ENCODE results near the gene OR51I1. TPM values are rescaled to one million over a fixed set of nuclear protein-coding genes. Genes with fewer than 3 reads are reported as not detected.

The OR51I1 gene
- total and polyA plus RNA-seq, 2 experiments from 2014 or later: not detected

DNA sequence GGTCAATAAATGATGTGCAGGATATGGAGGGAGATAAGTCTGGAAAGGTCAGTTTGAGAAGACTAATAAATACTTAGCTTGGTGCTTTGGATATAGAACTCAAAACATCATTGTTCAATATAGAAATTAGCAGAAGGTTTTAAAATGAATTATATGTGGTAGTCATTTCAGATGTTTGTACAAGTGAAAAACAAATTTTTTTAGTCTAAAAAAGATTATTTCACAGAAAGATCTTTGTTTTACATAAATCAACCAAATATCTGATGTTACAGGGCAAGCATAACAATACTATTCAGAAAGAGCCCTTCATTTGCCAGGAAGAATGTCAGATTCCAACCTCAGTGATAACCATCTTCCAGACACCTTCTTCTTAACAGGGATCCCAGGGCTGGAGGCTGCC, 47.1 kb upstream of the OR51I1 start, which contains the start of gene OR52D1:
Gene OR52D1, plus strand, starts transcription at position 301 of the 400 bp plus-strand sequence. Its CDS starts 22 bp downstream, at position 323.
- Histone ChIP-seq H2AFZ (no peak within 1 kb of the TSS), H3K27ac (no peak within 1 kb of the TSS), H3K79me2 (no peaks in the 10 kb centered on the region), H3K9me3 (ENCODE audit: low read depth) (no peaks in the 10 kb centered on the region), H3K36me3 (replicated peaks; ENCODE audit: insufficient read depth, low read depth) (no peaks in the 10 kb centered on the region), H3K9me2 (replicated peaks; ENCODE audit: insufficient read depth) (no peaks in the 10 kb centered on the region), H3K4me1 (ENCODE audit: insufficient read depth) (no peaks in the 10 kb centered on the region), H3K4me3 (no peak within 1 kb of the TSS), H3K27me3 (no peaks in the 10 kb centered on the region), H4K20me1 (ENCODE audit: insufficient read depth, poor library complexity, severe bottlenecking) (no peaks in the 10 kb centered on the region), H3K4me2 (no peak within 1 kb of the TSS)
- TF ChIP-seq EZH2 (IDR thresholded peaks at IDR 0.05; ENCODE audit: borderline replicate concordance): no peak
- TF ChIP-seq, protein P1, sequence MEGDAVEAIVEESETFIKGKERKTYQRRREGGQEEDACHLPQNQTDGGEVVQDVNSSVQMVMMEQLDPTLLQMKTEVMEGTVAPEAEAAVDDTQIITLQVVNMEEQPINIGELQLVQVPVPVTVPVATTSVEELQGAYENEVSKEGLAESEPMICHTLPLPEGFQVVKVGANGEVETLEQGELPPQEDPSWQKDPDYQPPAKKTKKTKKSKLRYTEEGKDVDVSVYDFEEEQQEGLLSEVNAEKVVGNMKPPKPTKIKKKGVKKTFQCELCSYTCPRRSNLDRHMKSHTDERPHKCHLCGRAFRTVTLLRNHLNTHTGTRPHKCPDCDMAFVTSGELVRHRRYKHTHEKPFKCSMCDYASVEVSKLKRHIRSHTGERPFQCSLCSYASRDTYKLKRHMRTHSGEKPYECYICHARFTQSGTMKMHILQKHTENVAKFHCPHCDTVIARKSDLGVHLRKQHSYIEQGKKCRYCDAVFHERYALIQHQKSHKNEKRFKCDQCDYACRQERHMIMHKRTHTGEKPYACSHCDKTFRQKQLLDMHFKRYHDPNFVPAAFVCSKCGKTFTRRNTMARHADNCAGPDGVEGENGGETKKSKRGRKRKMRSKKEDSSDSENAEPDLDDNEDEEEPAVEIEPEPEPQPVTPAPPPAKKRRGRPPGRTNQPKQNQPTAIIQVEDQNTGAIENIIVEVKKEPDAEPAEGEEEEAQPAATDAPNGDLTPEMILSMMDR (IDR thresholded peaks at IDR 0.05; ENCODE audit: poor library complexity): no peak
- no peak for TF ChIP-seq EZH2phosphoT487 (IDR thresholded peaks at IDR 0.05; ENCODE audit: low read depth, severe bottlenecking, unreplicated experiment)
- no peak for DNase-seq (ENCODE audit: low spot score)

DNA sequence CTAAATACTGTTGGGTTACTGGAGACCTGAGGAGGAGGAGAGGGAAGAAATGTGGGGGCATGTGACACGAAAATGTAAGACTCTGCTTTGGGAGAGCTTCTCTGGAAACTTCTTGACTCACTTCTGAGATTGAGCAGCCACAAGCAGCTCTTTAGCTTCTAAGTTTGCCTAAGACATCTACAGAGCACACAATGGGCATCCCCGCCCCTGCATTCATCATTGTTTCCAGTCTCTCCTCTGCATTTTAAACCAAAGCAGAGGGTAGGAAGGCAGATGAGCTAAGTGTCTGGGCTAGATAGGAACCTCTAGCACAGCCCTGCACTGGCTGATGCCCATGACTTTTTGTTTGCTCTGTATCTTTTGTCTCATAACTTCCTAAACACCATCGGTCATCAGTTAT, 45.1 kb upstream of the OR51I1 start:
- Histone ChIP-seq H3K27me3 (no peaks in the 10 kb centered on the region), H3K79me2 (no peaks in the 10 kb centered on the region), H3K4me1 (ENCODE audit: insufficient read depth) (no peaks in the 10 kb centered on the region), H3K27ac (no peak overlapping the region), H4K20me1 (ENCODE audit: insufficient read depth, poor library complexity, severe bottlenecking) (no peaks in the 10 kb centered on the region), H3K4me3 (no peak overlapping the region), H3K9me3 (ENCODE audit: low read depth) (no peaks in the 10 kb centered on the region), H3K36me3 (replicated peaks; ENCODE audit: insufficient read depth, low read depth) (no peaks in the 10 kb centered on the region), H3K9me2 (replicated peaks; ENCODE audit: insufficient read depth) (no peaks in the 10 kb centered on the region), H3K4me2 (no peak overlapping the region), H2AFZ (no peak overlapping the region)
- no peak for DNase-seq (ENCODE audit: low spot score)
- TF ChIP-seq EZH2phosphoT487 (IDR thresholded peaks at IDR 0.05; ENCODE audit: low read depth, severe bottlenecking, unreplicated experiment) (no peak), EZH2 (IDR thresholded peaks at IDR 0.05; ENCODE audit: borderline replicate concordance) (no peak)
- TF ChIP-seq, protein P1 (IDR thresholded peaks at IDR 0.05; ENCODE audit: poor library complexity): no peak
- WGBS (ENCODE audit: low lambda C conversion rate, missing lambda C conversion rate): 53% methylated on average over 3 of the region's 3 CpGs

- H3K36me3 ChIP-seq (replicated peaks; ENCODE audit: insufficient read depth, low read depth): no peaks in the 10 kb centered on the region
- H4K20me1 ChIP-seq (ENCODE audit: insufficient read depth, poor library complexity, severe bottlenecking): no peaks in the 10 kb centered on the region
- H3K9me2 ChIP-seq (replicated peaks; ENCODE audit: insufficient read depth): no peaks in the 10 kb centered on the region
- H2AFZ ChIP-seq: no peak overlapping the region
- 96% methylated on average over 3 of the region's 3 CpGs for WGBS (ENCODE audit: low lambda C conversion rate, missing lambda C conversion rate)
- TF ChIP-seq EZH2phosphoT487 (IDR thresholded peaks at IDR 0.05; ENCODE audit: low read depth, severe bottlenecking, unreplicated experiment): no peak
- TF ChIP-seq, protein P1 (IDR thresholded peaks at IDR 0.05; ENCODE audit: poor library complexity): no peak
- TF ChIP-seq EZH2 (IDR thresholded peaks at IDR 0.05; ENCODE audit: borderline replicate concordance): no peak
- no peak overlapping the region for H3K4me3 ChIP-seq
- H3K27me3 ChIP-seq: no peaks in the 10 kb centered on the region
- no peak overlapping the region for H3K27ac ChIP-seq
- no peak for DNase-seq (ENCODE audit: low spot score)
- H3K4me1 ChIP-seq (ENCODE audit: insufficient read depth): no peaks in the 10 kb centered on the region
- no peaks in the 10 kb centered on the region for H3K79me2 ChIP-seq
- H3K9me3 ChIP-seq (ENCODE audit: low read depth): no peaks in the 10 kb centered on the region
- no peak overlapping the region for H3K4me2 ChIP-seq
Observed at GRCh38 chr11:5486003-5486402, 44.7 kb upstream of the OR51I1 start.
